IMR-90 (cell line): ENCODE data around the gene PAPLN. TPM values are rescaled to one million over a fixed set of nuclear protein-coding genes. Genes with fewer than 3 reads are reported as not detected.

ENCODE experiments used
- ATAC-seq: fragments of 200-7000 bp; cut with Tn5 transposase; 2 replicates; pipeline ENCODE4 v1.9.1; 2020; ENCODE audit warnings: low read depth, mild to moderate bottlenecking, moderate library complexity
- BruUV-seq: library from RNA; stranded (reverse); fragments of 400-500 nt; replicated peaks from 2 replicates; lab custom pipeline; 2021; lab: Mats Ljungman, UMichigan
- CTCF ChIA-PET: fragments of 300-600 bp; formaldehyde crosslinking; extraction: SDS; loops from one replicate; lab custom pipeline; 2021; ENCODE audit warnings: antibody characterized with exemption; lab: Yijun Ruan, JAX
- POLR2A ChIA-PET: fragments of 300-600 bp; sonication (Branson Sonifier 250); formaldehyde crosslinking; loops from one replicate; lab custom pipeline; 2022; ENCODE audit warnings: antibody characterized with exemption; ENCODE audit not compliant: unreplicated experiment; lab: Charles Lee
- DNase-seq: peaks from one replicate; pipeline ENCODE4 v3.0.0; 2013
- H2AFZ ChIP-seq: replicated peaks from 2 replicates; pipeline ENCODE3; 2013; ENCODE audit warnings: low read length, mild to moderate bottlenecking; ENCODE audit not compliant: poor library complexity
- H2AK5ac ChIP-seq: 2 replicates; pipeline ENCODE4 v1.6.1; 2013; ENCODE audit warnings: low read depth, low read length, inconsistent platforms
- H2AK9ac ChIP-seq: replicated peaks from 2 replicates; pipeline ENCODE3; 2013; ENCODE audit warnings: mild to moderate bottlenecking, low read depth, low read length, moderate library complexity; ENCODE audit not compliant: poor library complexity
- H2BK120ac ChIP-seq: 2 replicates; pipeline ENCODE4 v1.6.1; 2013; ENCODE audit warnings: low read depth, low read length, inconsistent platforms
- H2BK15ac ChIP-seq: 3 replicates; pipeline ENCODE4 v1.6.1; 2013; ENCODE audit warnings: low read depth, low read length, inconsistent platforms
- H2BK20ac ChIP-seq: 2 replicates; pipeline ENCODE4 v1.6.1; 2013; ENCODE audit warnings: low read depth, mild to moderate bottlenecking, inconsistent platforms, low read length, moderate library complexity
- H2BK5ac ChIP-seq: 2 replicates; pipeline ENCODE4 v1.6.1; 2013; ENCODE audit warnings: mild to moderate bottlenecking, low read depth, low read length, inconsistent platforms; ENCODE audit not compliant: poor library complexity, severe bottlenecking
- H3K14ac ChIP-seq: replicated peaks from 2 replicates; pipeline ENCODE4 v1.6.1; 2013; ENCODE audit warnings: low read depth, low read length, inconsistent platforms
- H3K18ac ChIP-seq: 2 replicates; pipeline ENCODE4 v1.6.1; 2013; ENCODE audit warnings: low read depth, low read length, control low read depth
- H3K23ac ChIP-seq: 2 replicates; pipeline ENCODE4 v1.6.1; 2013; ENCODE audit warnings: low read depth, low read length, inconsistent platforms
- H3K27ac ChIP-seq: 2 replicates; pipeline ENCODE4 v1.5.1; 2013; ENCODE audit warnings: mild to moderate bottlenecking, control low read depth, low read length; ENCODE audit not compliant: insufficient read depth
- H3K27me3 ChIP-seq: 2 replicates; pipeline ENCODE4 v1.6.1; 2013; ENCODE audit warnings: low read length; ENCODE audit not compliant: control insufficient read depth, insufficient read depth
- H3K36me3 ChIP-seq: 2 replicates; pipeline ENCODE4 v1.6.1; 2013; ENCODE audit warnings: low read length, mixed read lengths; ENCODE audit not compliant: control insufficient read depth, insufficient read depth
- H3K4ac ChIP-seq: 2 replicates; pipeline ENCODE4 v1.6.1; 2013; ENCODE audit warnings: low read depth, low read length, inconsistent platforms
- H3K4me1 ChIP-seq: 2 replicates; pipeline ENCODE4 v1.6.1; 2013; ENCODE audit warnings: low read length, mixed read lengths; ENCODE audit not compliant: control insufficient read depth, insufficient read depth
- H3K4me2 ChIP-seq: 2 replicates; pipeline ENCODE4 v1.6.1; 2013; ENCODE audit warnings: low read depth, mild to moderate bottlenecking, control low read depth, low read length, moderate library complexity
- H3K4me3 ChIP-seq: 2 replicates; pipeline ENCODE4 v1.5.1; 2013; ENCODE audit warnings: low read depth, mild to moderate bottlenecking, control low read depth, low read length, moderate library complexity; ENCODE audit not compliant: insufficient read depth
- H3K56ac ChIP-seq: 2 replicates; pipeline ENCODE4 v1.6.1; 2013; ENCODE audit warnings: low read length, inconsistent platforms; ENCODE audit not compliant: insufficient read depth; ENCODE audit errors: extremely low read depth
- H3K79me1 ChIP-seq, 2 experiments: 2 replicates each; pipeline ENCODE4 v1.6.1; 2013; ENCODE audit warnings: low read length in 2 of 2, inconsistent platforms in 1 of 2, low read depth in 1 of 2
- H3K9ac ChIP-seq: 2 replicates; pipeline ENCODE4 v1.6.1; 2013; ENCODE audit warnings: low read depth, low read length, control low read depth
- H3K9me1 ChIP-seq: 2 replicates; pipeline ENCODE4 v1.6.1; 2013; ENCODE audit warnings: low read length, inconsistent platforms; ENCODE audit not compliant: insufficient read depth
- H3K9me3 ChIP-seq: 2 replicates; pipeline ENCODE4 v1.6.1; 2013; ENCODE audit warnings: low read length; ENCODE audit not compliant: control insufficient read depth, insufficient read depth
- H4K20me1 ChIP-seq: 2 replicates; pipeline ENCODE4 v1.6.1; 2013; ENCODE audit warnings: low read length, inconsistent platforms; ENCODE audit not compliant: insufficient read depth
- H4K5ac ChIP-seq: 2 replicates; pipeline ENCODE4 v1.6.1; 2013; ENCODE audit warnings: mild to moderate bottlenecking, low read depth, low read length, control low read depth
- H4K8ac ChIP-seq, 2 experiments: 2 replicates each; pipeline ENCODE4 v1.6.1; 2013; ENCODE audit warnings: low read depth in 2 of 2, low read length in 2 of 2, control low read depth in 1 of 2, inconsistent platforms in 1 of 2
- H4K91ac ChIP-seq: 2 replicates; pipeline ENCODE4 v1.6.1; 2013; ENCODE audit warnings: low read depth, low read length, inconsistent platforms; ENCODE audit not compliant: insufficient read depth
- BHLHE40 ChIP-seq: fragments of 150-350 bp; IDR thresholded peaks from 2 replicates; pipeline ENCODE4 v1.6.1; 2016; ENCODE audit warnings: mild to moderate bottlenecking, low read depth, low read length
- CEBPB ChIP-seq: IDR thresholded peaks from 2 replicates; pipeline ENCODE4 v1.6.1; 2012; ENCODE audit warnings: low read depth, low read length, improper control_type of control experiment
- CHD1 ChIP-seq: IDR thresholded peaks from 2 replicates; pipeline ENCODE4 v1.6.1; 2012; ENCODE audit warnings: low read depth, low read length, improper control_type of control experiment
- FOS ChIP-seq: fragments of 150-350 bp; IDR thresholded peaks from 2 replicates; pipeline ENCODE4 v1.6.1; 2016; ENCODE audit warnings: low read depth, low read length
- MAFK ChIP-seq: IDR thresholded peaks from 2 replicates; pipeline ENCODE4 v1.6.1; 2012; ENCODE audit warnings: low read depth, low read length, improper control_type of control experiment
- MAZ ChIP-seq: IDR thresholded peaks from 2 replicates; pipeline ENCODE4 v1.6.1; 2012; ENCODE audit warnings: low read depth, mild to moderate bottlenecking, low read length, improper control_type of control experiment, moderate library complexity, borderline replicate concordance
- NFE2L2 ChIP-seq: fragments of 150-350 bp; IDR thresholded peaks from 2 replicates; pipeline ENCODE4 v1.6.1; 2016; ENCODE audit warnings: low read depth, mild to moderate bottlenecking, low read length
- POLR2A ChIP-seq: IDR thresholded peaks from 2 replicates; pipeline ENCODE4 v1.6.1; 2012; ENCODE audit warnings: mild to moderate bottlenecking, low read depth, low read length
- RAD21 ChIP-seq: IDR thresholded peaks from 2 replicates; pipeline ENCODE4 v1.6.1; 2012; ENCODE audit warnings: low read length, improper control_type of control experiment
- RCOR1 ChIP-seq: IDR thresholded peaks from 2 replicates; pipeline ENCODE4 v1.6.1; 2012; ENCODE audit warnings: mild to moderate bottlenecking, low read length, improper control_type of control experiment; ENCODE audit not compliant: insufficient replicate concordance
- RFX5 ChIP-seq: IDR thresholded peaks from 2 replicates; pipeline ENCODE4 v1.8.0; 2012; ENCODE audit warnings: low read depth, mild to moderate bottlenecking, low read length, moderate library complexity
- SMC3 ChIP-seq: fragments of 150-350 bp; IDR thresholded peaks from 2 replicates; pipeline ENCODE4 v1.6.1; 2016; ENCODE audit warnings: low read depth, mild to moderate bottlenecking, antibody characterized with exemption, low read length, moderate library complexity
- WGBS, 2 experiments: methylation state at CpG; one replicate each; pipeline versions ENCODE4 v1.1.5 to v1.1.7; 2013; ENCODE audit warnings: missing lambda C conversion rate in 2 of 2; ENCODE audit not compliant: insufficient read length in 1 of 2; ENCODE audit errors: extremely low coverage in 2 of 2; 5-methylcytosine and 5-hydroxymethylcytosine counted together
- dilution Hi-C: fragments of 300-500 bp; cut with HindIII; formaldehyde crosslinking; loops from one replicate; pipeline ENCODE4 v1.14.3; 2018; ENCODE audit warnings: low sequenced_read_pairs; ENCODE audit not compliant: unreplicated experiment
- in situ Hi-C: fragments of 300-500 bp; cut with MboI; formaldehyde crosslinking; loops from 3 replicates; pipeline ENCODE4 v1.14.3; 2019; ENCODE audit warnings: low sequenced_read_pairs, inconsistent platforms, mixed read lengths
- intact Hi-C: fragments of 100-400 bp; cut with micrococcal nuclease; formaldehyde crosslinking; loops from 2 replicates; pipeline ENCODE4 v1.10.0; 2022
- polyA plus RNA-seq, 3 experiments: library from polyadenylated mRNA; depleted of rRNA; stranded (reverse); fragments of >200 nt; gene quantifications; 2 replicates each; pipeline ENCODE4 v1.2.3, GENCODE V29; 2012; ENCODE audit warnings: low replicate concordance in 1 of 3
- total RNA-seq: library from RNA; depleted of rRNA; stranded (reverse); fragments of >200 nt; gene quantifications from 2 replicates; pipeline ENCODE4 v1.2.3, GENCODE V29; 2012
- TF ChIP-seq, protein P1 (sequence below): fragments of 150-350 bp; IDR thresholded peaks from 2 replicates; pipeline ENCODE4 v1.6.1; 2017; ENCODE audit warnings: mild to moderate bottlenecking, antibody characterized with exemption, low read length, low read depth
- TF ChIP-seq, protein P2 (sequence below): fragments of 150-350 bp; IDR thresholded peaks from 2 replicates; pipeline ENCODE4 v1.6.1; 2016; ENCODE audit warnings: low read depth, mild to moderate bottlenecking, low read length, moderate library complexity, borderline replicate concordance
- TF ChIP-seq, protein P3 (sequence below): conservative IDR thresholded peaks from 2 replicates; pipeline ENCODE4 v1.5.1; 2012; ENCODE audit warnings: mild to moderate bottlenecking, low read depth, low read length, improper control_type of control experiment

The PAPLN gene
- total and polyA plus RNA-seq, 2 of the 4 experiments (the other 2 are of a cell fraction): 0.36 to 1.2 TPM

DNA sequence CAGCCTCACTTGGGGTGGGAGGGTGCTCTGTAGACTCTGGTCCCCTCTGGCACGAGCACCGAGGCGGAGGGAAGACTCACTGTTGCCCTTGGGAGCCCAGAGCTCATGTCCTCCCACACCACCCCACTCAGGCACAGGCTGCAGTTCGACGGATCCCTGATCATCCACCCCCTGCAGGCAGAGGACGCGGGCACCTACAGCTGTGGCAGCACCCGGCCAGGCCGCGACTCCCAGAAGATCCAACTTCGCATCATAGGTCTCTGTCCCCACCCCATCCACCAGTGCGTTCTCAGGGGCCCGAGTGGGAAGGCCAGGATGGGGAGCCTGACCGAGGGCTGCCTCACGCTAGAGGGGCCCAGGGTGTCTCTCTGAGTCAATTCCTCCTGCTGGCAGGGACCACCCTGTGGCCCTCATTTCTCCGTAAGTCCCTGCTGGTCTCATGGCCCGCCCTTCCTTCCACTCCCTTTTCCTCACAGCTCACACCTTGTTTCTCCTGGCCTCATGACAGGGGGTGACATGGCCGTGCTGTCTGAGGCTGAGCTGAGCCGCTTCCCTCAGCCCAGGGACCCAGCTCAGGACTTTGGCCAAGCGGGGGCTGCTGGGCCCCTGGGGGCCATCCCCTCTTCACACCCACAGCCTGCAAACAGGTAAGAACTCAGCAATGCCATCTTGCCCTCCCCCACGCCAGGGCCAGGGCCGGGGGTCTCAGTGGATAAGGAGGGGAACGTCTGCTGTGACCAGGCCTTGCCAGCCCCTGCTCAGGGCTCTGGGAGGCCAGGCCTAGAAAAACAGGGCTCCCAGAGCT, 27.0 kb downstream of the PAPLN start:
- H3K36me3 ChIP-seq: no peaks in the 10 kb centered on the region
- in situ Hi-C loops (no loop called here), dilution Hi-C loops (no loop called here), intact Hi-C loops (no loop called here)
- H2AK5ac ChIP-seq: no peak overlapping the region; the same call in 1 of the 2 replicates
- no peak overlapping the region for H3K14ac ChIP-seq
- no peaks in the 10 kb centered on the region for H3K4me1 ChIP-seq
- no peak for DNase-seq
- ChIA-PET CTCF (interaction anchor here (0.6 kb wide), 1 partner anchor 30 kb away, joined by 3 read pairs; no protein-coding TSS in a partner anchor), POLR2A (no interaction called here)
- H2BK15ac ChIP-seq: no peak overlapping the region
- H2BK5ac ChIP-seq: no peak overlapping the region
- 40% methylated on average over 1 of the region's 23 CpGs; no CpG with 5 or more reads in 1 of the 2 experiments for WGBS, 2 experiments
- H3K23ac ChIP-seq: no peak overlapping the region
- H3K4me3 ChIP-seq: no peak overlapping the region
- no peak overlapping the region for H3K4ac ChIP-seq
- H4K8ac ChIP-seq: no peak overlapping the region
- no peak overlapping the region for H4K91ac ChIP-seq
- no peak for ATAC-seq
- H3K27ac ChIP-seq: no peak overlapping the region
- H2AK9ac ChIP-seq: no peak overlapping the region
- H3K9ac ChIP-seq: no peak overlapping the region
- no peaks in the 10 kb centered on the region for H3K79me1 ChIP-seq
- H3K56ac ChIP-seq: no peak overlapping the region
- no peak overlapping the region for H2AFZ ChIP-seq
- H3K9me1 ChIP-seq: no peaks in the 10 kb centered on the region
- BruUV-seq: no TSS peak
- H4K5ac ChIP-seq: no peak overlapping the region
- H3K27me3 ChIP-seq: no peaks in the 10 kb centered on the region; the same call in 1 of the 2 replicates
- no peaks in the 10 kb centered on the region for H3K9me3 ChIP-seq
- no peaks in the 10 kb centered on the region for H4K20me1 ChIP-seq
- no peak overlapping the region for H2BK120ac ChIP-seq
- H3K4me2 ChIP-seq: no peak overlapping the region
- H3K18ac ChIP-seq: no peak overlapping the region
- H2BK20ac ChIP-seq: no peak overlapping the region
- TF ChIP-seq RAD21: no peak
- TF ChIP-seq MAFK: no peak
- TF ChIP-seq, protein P1, sequence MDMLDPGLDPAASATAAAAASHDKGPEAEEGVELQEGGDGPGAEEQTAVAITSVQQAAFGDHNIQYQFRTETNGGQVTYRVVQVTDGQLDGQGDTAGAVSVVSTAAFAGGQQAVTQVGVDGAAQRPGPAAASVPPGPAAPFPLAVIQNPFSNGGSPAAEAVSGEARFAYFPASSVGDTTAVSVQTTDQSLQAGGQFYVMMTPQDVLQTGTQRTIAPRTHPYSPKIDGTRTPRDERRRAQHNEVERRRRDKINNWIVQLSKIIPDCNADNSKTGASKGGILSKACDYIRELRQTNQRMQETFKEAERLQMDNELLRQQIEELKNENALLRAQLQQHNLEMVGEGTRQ: no peak
- TF ChIP-seq SMC3: no peak
- TF ChIP-seq CEBPB: no peak
- TF ChIP-seq, protein P2, sequence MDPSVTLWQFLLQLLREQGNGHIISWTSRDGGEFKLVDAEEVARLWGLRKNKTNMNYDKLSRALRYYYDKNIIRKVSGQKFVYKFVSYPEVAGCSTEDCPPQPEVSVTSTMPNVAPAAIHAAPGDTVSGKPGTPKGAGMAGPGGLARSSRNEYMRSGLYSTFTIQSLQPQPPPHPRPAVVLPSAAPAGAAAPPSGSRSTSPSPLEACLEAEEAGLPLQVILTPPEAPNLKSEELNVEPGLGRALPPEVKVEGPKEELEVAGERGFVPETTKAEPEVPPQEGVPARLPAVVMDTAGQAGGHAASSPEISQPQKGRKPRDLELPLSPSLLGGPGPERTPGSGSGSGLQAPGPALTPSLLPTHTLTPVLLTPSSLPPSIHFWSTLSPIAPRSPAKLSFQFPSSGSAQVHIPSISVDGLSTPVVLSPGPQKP: no peak
- no peak for TF ChIP-seq FOS
- TF ChIP-seq POLR2A: no peak
- TF ChIP-seq, protein P3, sequence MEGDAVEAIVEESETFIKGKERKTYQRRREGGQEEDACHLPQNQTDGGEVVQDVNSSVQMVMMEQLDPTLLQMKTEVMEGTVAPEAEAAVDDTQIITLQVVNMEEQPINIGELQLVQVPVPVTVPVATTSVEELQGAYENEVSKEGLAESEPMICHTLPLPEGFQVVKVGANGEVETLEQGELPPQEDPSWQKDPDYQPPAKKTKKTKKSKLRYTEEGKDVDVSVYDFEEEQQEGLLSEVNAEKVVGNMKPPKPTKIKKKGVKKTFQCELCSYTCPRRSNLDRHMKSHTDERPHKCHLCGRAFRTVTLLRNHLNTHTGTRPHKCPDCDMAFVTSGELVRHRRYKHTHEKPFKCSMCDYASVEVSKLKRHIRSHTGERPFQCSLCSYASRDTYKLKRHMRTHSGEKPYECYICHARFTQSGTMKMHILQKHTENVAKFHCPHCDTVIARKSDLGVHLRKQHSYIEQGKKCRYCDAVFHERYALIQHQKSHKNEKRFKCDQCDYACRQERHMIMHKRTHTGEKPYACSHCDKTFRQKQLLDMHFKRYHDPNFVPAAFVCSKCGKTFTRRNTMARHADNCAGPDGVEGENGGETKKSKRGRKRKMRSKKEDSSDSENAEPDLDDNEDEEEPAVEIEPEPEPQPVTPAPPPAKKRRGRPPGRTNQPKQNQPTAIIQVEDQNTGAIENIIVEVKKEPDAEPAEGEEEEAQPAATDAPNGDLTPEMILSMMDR: no peak
- TF ChIP-seq BHLHE40: no peak
- no peak for TF ChIP-seq RCOR1
- TF ChIP-seq CHD1: no peak
- no peak for TF ChIP-seq RFX5
- no peak for TF ChIP-seq NFE2L2
- no peak for TF ChIP-seq MAZ
